NCI-H446 treated with DMSO at 0.1 percent for 48 hours (cell line): Measurements from ENCODE around the gene ARID1B.
"Not testable (repeated sequence)": the region's sequence is repeated elsewhere in the genome, so short reads cannot be mapped to it uniquely, and the experiment has no call there.

ENCODE experiments used
- DNase-seq: peaks from one replicate; lab custom pipeline; 2025; lab: John Stamatoyannopoulos, UW

The ARID1B gene

DNA sequence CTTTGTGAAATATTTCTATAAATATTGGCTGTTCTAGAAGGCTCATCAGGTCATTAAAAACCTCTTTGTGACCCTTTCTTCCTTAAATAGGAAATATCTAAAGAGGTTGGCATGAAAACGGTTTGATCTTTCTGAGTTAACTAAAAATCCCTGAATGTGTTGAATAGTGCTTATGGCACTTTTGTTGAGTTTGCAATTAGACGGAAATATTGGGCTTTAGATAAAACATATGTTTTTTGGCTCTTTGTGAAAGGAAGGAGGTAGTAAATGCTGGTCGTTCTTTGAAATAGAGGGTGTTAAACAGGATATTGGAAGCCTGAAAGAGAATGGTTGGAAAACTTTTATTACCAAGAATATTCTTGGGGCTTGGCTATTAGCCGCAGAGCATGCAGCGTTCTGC, 163.0 kb downstream of the ARID1B start:
- DNase-seq = no peak

DNA sequence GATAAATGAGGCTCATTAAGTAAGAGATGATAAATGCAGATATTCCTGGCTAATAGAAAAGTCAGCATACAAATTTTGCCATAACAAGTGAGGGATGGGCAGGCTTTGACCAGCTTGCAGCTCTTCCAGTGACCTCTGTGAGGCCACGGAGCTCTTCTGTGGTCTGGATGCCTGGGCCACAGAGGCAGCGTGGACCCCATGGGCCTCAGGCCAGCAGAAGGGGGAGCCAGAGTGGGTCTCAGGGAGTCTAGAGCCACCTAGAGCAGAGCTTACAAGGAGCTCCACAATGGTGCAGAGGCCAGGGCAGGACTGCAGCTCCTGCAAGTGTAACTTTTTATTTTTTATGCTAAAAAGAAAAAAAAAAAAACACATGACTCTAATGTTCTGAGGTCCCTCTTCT, 165.1 kb downstream of the ARID1B start:
- DNase-seq = no peak

DNA sequence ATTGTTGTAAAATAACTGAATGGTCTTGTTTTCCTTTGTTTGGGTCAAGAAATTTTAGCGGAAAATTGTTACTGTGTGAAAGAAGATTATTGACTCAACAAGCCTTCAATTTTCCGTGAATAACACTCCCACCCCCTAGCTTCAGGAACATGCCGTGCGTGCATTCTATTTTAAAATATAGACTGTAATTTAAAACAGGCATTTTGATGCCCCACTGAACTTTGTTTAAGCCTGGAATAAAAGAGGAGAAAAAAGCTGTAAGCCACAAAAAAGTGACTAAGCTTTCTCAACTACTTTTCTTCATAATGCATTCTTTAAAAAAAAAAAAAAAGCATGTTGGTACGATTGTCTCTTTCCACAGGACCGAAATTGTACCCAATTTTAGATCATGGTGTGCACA, 166.0 kb downstream of the ARID1B start:
- DNase-seq = no peak

DNA sequence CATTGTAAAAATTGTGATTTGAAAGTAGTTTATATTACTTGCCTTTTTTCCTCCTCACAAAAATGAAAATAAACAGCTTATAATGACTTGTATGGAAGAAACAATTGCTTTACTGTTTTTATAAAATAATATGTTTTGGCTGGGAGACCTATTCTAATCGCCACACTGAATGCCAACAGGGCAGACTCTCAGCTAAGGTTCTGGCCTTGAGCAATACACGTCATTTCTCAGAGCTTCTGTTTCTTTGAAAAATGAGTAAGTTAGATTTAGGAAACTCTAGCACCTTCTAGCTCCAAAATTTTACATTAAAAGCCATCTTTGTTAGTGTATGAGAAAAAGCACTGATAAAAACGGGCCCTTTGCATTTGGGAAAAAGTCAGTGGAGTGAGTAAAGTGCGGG, 166.6 kb downstream of the ARID1B start:
- DNase-seq = no peak

DNA sequence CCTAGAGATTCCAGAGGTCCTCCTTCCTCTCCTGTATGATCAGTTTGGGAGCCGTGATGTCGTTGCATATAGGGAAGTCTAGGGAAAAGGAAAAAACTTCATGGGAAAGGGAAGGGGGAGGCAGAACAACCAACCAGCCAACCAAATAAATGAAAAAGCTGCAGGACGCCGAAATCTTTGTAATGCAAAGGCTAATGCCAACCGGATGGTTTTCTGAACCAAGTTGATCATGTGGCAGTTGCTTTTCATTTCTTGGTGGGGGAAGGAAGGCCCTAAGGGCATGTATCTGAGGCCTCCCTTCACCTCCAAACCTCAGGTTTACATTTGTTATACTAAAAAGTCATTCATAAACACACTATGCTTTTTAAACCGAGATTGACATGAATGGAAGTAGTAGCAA, 167.2 kb downstream of the ARID1B start:
- no peak for DNase-seq

DNA sequence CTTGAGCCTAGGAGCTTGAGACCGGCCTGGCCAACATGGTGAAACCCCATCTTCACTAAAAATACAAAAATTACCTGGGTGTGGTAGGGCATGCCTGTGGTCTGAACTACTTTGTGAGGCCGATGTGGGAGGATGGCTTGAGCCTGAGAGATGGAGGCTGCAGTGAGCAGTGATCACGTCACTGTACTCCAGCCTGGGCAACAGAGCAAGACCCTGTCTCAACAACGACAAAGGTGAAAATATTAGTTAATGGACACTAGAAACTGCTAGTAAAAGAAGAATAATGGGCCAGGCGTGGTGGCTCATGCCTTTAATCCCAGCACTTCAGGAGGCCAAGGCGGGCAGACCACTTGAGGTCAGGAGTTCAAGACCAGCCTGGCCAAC, 168.6 kb downstream of the ARID1B start:
- not testable (repeated sequence) for DNase-seq

DNA sequence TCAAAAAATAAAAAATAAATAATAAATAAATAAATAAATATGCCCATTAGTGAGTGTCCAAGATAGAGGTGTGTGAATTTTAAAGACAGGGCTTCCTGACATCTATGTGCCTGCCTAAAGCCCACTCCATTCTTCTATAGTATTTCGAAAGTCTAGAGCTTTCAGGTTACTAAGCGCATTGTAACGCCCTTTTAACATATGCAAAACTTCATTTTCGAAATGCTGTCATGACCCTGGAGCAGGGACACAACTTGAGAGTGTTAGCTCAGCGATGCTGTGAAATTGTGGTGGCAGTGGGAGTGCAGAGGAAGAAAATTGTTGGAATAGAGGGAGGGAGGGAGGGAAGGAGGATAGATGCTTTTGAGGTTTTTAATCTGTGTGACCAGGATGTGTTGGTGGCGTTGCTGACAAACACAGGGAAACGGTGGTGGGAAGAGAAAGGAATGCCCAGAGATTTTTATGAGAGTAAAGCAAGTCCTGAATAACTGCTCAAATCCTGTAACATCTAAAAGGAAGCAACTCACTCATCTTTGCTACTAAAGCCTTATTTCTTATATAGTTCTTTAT, 169.3 kb downstream of the ARID1B start:
- no peak for DNase-seq

DNA sequence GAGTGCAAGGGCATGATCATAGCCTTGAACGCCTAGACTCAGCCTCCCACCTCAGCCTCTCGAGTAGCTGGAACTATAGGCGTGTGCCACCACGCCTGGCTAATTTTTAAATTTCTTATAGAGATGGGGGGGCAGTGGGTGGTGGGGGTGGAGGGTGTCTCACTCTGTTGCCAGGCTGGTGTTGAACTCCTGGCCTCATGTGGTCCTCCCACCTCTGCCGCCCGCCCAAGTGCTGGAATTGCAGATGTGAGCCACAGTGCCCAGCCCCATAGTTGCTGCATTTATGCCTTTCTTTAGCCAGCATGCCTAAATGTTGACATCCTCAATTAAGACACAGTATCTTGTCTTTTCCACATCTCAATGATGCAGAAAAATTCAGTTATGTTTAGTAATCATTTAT, 171.1 kb downstream of the ARID1B start:
- no peak for DNase-seq

DNA sequence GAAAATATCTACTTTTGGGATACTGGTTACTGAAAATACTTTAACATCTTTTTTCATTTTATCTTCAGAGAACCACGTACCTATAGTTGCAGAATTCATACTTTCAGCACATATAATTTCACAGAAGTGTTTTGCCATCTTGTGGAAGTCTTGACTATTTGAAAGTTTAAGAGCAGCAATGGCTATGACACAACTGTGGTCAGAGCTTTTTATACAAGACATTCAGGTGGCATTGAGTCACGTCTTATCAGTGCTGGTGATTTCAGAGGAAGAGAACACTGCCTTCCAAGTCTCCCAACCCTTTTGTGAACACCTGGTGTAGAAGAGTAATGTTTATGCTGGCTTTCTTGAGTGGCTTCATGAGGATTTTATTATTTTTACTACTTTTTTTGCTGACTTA, 171.6 kb downstream of the ARID1B start:
- no peak for DNase-seq

DNA sequence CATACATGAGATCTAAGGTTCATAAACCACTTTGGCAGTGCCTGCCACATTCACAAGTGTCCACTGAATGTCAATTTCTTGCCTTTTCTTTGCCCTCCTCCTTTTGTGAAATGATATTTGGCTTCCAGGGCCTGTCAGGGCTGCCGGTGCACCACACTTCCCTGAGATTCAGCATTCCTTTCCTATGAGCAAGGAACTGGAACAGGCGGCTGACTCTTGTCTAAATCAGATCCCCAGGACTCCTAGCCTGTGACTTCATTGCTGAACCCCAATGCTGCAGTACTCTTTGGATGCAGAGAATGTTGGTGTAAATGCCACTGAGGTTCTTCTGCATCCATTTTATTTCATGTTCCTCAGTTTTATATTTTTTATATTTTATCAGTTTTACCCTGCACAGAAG, 172.2 kb downstream of the ARID1B start:
- DNase-seq = no peak

DNA sequence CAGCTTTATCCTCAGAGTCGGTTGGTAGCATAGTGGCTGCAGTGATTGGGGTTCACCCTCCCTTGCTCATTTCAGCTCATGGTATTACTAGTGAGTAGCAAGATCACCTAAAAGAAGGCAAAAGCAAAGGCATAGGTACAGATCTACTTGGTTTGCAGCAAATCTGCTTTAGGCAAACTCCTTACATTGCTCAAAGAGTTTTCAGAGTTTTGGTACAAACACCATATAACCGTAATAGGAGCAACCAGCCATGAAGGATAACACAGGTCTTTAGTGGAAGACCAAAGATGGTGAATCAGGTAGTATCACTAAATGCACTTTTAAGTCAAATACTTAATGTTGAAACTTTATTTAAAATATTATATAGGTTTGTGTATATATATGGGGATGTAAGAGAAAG, 172.9 kb downstream of the ARID1B start:
- DNase-seq = no peak

DNA sequence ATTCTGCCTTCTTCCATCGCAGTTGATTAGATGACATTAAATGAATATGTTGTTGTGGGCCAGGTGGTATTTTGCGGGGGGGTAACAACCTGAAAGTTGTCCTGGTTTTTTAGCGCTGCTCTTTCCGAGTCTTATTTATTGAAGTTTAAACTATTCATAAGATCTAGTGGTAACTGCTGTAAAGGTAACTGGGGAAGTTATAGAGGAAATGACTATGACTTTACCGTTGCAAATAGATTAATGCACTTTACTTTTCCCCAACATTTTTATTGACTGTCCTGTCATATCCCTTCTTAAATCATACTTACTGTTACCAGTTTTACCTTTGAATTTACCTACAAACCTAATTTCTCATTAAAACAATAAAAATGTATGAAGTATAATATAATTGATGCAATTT, 173.4 kb downstream of the ARID1B start:
- DNase-seq = no peak

DNA sequence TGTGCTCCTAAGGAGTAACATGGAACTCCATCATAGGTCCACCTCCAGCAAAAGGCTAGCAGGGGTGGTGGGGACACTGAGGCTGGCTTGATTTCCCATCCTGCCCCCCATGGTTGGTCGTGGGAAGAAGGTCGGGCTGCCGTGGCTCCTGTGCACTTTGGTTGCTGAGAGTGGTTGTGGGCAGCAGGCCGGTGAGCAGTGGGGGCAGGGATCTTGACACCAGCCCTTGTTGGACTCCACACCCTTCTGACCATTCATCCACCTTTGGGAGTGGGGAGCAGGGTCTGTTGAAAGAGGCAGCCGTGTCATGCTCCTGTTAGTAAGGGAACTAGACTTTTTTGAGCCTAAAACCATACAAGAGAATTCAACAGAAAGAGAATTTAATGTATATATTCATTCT, 175.2 kb downstream of the ARID1B start:
- DNase-seq = no peak

DNA sequence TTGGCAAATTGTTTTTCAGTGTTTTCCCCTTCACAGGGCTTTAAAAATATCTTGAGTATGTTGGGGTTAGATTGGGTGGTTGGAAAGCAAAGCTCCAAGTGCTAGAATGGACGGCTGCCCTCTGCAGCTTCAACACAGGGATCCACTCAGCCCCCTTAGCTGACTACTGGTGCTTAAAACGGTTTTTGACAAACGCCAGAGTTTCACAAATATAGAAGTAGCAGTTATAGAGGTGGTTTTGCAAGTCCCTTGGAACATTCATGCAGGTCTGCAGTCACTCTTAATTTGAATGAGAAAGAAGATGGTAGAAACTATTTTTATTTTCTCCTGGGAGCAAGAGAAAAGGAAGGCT, 175.9 kb downstream of the ARID1B start:
- no peak for DNase-seq

DNA sequence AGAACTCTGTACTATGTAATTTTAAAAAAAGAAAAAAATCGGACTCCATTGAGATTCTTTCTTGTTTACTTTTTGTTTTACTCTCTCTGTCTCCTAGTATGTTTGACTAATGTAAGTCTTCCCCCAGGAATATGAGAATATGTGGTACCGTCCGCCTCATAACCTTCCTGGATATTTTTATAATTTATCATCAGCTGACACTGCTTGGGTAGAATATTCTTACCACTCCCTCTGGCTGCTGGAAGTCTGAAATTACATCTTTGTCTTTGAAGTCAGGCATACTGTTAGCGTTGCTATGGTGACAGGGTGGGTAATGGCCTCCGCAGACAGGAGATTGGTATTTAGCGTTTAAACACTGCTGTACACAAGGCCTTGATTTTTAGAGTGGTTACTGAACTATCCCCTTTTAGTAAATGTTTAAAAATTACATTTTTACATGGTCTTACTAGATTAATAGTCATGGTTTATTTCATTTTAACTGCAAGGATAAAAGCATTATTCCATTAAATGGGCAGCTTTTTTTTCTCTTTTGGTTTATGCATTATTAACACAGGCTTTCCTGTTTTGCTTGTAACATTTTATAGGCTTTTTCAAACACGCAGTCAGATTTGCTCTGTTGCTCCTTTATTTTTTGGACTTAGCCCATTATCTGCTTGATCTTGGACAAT, 176.4 kb downstream of the ARID1B start:
- no peak for DNase-seq

DNA sequence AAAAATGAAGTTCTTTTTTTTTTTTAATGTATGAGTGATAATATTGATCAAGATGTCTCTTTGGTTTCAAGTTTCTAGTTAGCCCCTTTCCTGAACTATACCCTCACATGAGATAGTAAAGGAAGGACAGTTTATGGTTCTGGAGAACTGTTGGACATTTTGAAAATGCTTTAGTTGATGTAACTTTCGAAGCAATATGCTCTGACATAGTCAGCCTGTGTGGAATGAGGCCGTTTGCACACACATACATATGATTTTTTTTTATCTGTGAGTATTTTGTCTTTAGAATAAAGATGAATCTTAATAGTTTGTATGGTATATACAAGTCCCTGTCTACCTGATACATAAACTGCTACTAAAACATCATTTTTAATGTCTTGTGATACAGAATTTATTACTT, 177.0 kb downstream of the ARID1B start:
- no peak for DNase-seq

DNA sequence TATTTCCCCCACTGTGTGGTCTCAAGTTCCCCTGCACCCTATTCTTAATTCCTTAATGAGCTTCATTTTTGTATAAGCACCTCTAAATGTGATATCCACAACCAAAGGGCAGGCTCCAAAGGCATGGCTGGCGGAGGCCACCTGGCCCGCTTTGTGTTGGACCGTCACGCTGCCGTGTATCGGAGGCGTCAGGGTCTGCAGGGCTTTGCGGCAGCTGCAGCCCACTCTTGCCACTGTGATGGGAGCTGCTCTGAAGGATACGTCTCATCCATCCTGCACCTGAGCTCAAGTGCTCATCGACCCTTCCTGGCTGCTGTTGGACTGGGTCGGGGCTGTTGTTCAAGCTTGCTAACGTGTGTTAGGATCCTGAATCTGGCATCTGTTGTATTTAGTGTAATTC, 177.6 kb downstream of the ARID1B start:
- no peak for DNase-seq

DNA sequence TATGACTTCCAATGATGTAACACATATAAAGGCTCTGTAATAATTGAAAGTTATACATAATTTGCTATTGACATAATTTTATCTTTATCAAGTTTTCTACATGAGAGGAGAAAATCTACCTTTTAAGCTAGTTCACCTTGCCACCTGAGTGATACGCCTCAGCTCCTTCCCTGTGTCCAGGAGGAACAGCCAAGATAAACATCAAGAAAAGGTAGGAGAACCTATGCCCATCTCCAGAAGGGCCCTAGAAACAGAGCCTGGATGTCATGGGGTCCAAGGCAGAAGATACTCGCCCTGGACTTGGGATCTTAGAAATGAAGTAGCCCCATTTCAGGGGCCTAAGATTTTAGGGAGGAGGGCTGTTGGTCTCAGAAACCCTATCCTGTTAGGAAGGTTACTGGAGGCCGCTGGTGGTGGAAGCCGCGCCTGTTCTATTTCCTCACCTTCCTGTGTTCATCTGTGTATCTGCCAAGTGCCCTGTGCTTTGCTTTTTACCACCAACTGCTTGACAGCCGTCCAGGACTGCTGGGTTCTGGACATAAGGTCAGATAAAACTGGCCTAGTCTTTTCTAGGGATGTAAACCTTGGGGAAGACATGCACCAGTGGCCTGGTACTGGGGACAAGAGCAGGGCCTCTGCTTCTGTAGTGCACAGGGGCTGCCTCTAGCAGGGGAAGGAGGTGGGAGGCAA, 178.5 kb downstream of the ARID1B start:
- DNase-seq = no peak

DNA sequence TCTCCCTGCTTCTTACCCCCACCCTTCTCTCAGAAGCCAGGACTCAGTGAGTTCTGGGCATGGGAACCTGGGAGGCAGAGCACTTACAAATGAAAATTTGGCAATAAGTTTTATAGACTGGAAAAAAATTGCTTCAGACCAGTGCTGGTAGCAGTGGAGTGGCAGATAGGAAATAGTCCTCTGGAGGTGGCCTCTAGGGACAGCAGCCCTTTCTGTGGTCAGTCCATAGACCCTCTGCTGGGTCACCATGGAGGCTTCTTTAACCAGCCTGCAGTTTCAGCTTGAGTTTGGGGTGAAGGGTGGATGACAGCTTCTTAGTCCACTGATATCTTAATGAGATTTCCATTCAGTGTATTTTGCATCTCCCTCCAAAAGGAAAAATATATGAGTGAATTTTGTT, 179.1 kb downstream of the ARID1B start:
- no peak for DNase-seq

DNA sequence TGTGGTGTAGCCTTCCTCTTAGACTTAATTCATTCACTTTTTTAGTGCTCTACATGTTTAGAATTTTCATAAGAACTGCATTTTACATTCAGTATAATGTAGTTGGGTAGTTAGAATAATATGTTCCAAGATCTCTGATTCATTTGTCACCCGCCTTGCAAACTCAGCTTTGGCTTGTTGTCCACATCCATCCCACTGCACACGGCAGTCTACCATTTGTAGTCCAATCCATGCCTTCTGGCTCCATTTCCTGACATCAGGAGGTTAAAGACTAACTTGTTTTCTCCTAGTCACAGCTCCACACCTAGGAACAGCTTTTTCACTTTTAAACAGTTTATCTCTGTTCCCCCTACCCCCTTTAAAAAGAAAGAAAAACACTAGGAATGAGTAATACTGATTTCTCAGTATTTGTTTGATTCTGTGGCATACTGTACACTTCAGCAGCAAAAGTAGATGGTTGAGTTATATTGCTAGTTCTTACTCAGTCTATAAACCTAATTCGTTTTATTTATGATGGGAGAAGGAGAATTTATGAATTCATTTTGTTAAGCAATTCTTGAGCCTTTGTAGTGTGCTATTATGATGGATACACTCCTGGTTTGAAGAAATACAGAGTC, 180.9 kb downstream of the ARID1B start:
- no peak for DNase-seq

DNA sequence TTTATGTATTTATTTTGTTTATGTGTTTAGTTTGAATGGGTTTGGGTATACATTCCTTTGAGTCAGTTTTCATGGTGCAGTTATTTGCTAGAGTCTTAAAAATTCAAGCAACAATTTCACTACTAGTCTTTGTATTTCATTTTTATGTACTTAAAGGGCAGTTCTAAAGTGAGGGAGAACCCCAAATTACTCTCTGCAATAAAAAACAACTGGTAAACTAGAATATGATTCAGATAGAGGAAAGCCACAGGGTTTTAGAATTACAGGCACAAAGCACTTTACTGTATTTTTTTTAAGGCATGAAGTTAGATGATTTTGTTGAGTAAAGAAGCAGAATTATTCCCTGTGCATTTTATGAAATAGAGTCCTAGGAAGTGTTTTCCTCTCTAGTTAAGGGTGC, 183.3 kb downstream of the ARID1B start:
- no peak for DNase-seq

DNA sequence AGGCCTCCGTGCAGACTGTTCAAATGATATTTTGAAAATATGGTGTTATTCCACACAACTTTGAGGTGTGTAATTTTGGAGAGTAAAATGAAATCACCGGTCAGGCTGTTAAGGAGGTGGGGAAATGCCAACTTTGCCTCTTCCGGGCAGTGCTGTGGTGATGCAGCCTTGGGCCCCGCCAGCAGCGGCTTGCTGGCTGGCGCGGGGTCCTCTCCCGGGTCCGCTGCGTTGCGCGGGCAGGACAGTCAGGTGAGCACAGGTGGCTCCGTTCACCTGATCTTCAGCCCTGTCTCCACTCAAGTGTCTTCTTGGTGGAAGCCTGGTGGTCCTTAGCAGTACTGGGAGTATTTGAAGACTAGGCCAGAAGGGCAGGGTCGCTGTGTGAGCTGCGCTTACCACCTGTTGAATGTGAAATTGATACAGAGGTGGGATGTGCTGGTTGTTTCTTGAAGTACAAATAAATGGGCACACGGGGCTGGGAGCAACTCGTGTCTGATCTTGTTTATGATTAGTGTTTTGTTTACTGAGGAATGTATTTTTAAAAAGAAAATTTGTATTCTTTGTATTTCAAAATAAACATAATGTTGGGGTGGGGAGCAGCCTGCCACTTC, 184.2 kb downstream of the ARID1B start:
- DNase-seq = no peak
